Stimulated activated CD4-positive, alpha-beta T cell treated with anti-CD3 and anti-CD28 coated beads, TNF-alpha, amount 100 ng/mL, for 4 hours (primary cell): ENCODE measurements around the gene ZPBP2.

ENCODE experiments used
- DNase-seq, 3 experiments: peaks; one replicate each; pipeline ENCODE4 v3.0.0-alpha.2; 2020; ENCODE audit warnings: low read depth in 3 of 3

ZPBP2 gene

GRCh38 chr17:39908789-39909352 lies 40.9 kb downstream of the ZPBP2 start:
- DNase-seq: no peak

- no peak for DNase-seq
Observed at GRCh38 chr17:39913989-39914388, 46.0 kb downstream of the ZPBP2 start.

GRCh38 chr17:39915559-39915958 lies 47.6 kb downstream of the ZPBP2 start:
- no peak for DNase-seq

- no peak for DNase-seq
Observed at GRCh38 chr17:39916918-39917317, 48.9 kb downstream of the ZPBP2 start.

GRCh38 chr17:39919087-39919683 lies 51.2 kb downstream of the ZPBP2 start:
- no peak for DNase-seq

GRCh38 chr17:39920218-39921210 lies 52.5 kb downstream of the ZPBP2 start:
- DNase-seq: peak; percentile 27 to 49 (median 30)

- no peak for DNase-seq
Observed at GRCh38 chr17:39921323-39921722, 53.3 kb downstream of the ZPBP2 start.

- DNase-seq: no peak
Observed at GRCh38 chr17:39922006-39922405, 54.0 kb downstream of the ZPBP2 start.

GRCh38 chr17:39923230-39923629 lies 55.2 kb downstream of the ZPBP2 start:
- DNase-seq: no peak

GRCh38 chr17:39923836-39924690 lies 56.1 kb downstream of the ZPBP2 start:
- DNase-seq: no peak

- no peak for DNase-seq
Observed at GRCh38 chr17:39924691-39925055, 56.7 kb downstream of the ZPBP2 start.

- no peak for DNase-seq
Observed at GRCh38 chr17:39925282-39926134, 57.5 kb downstream of the ZPBP2 start.

- DNase-seq: no peak
Observed at GRCh38 chr17:39926135-39926587, 58.2 kb downstream of the ZPBP2 start.

- DNase-seq: peak in 2 of 3 experiments; percentile 33
Observed at GRCh38 chr17:39926588-39927100, 58.6 kb downstream of the ZPBP2 start.
